Mucosa of stomach (tissue), 1 donor: ENCODE measurements around the gene PLRG1.

Experiments used
- H3K27me3 ChIP-seq: one replicate; pipeline ENCODE4 v1.7.0; 2013; ENCODE audit warnings: mild to moderate bottlenecking, low read length; ENCODE audit not compliant: control insufficient read depth, insufficient read depth
- H3K36me3 ChIP-seq: one replicate; pipeline ENCODE4 v1.7.0; 2013; ENCODE audit warnings: low read length; ENCODE audit not compliant: control insufficient read depth, insufficient read depth
- H3K4me1 ChIP-seq: one replicate; pipeline ENCODE4 v1.7.0; 2013; ENCODE audit warnings: mild to moderate bottlenecking, low read length; ENCODE audit not compliant: control insufficient read depth, insufficient read depth
- H3K4me3 ChIP-seq: one replicate; pipeline ENCODE4 v1.7.0; 2013; ENCODE audit warnings: low read length
- H3K9ac ChIP-seq: one replicate; pipeline ENCODE4 v1.7.0; 2013; ENCODE audit warnings: mild to moderate bottlenecking, low read length, moderate library complexity
- H3K9me3 ChIP-seq: one replicate; pipeline ENCODE4 v1.7.0; 2013; ENCODE audit warnings: mild to moderate bottlenecking, low read length, moderate library complexity; ENCODE audit not compliant: control insufficient read depth
- donor health status: Pancreatic carcinoma.

Gene PLRG1

DNA sequence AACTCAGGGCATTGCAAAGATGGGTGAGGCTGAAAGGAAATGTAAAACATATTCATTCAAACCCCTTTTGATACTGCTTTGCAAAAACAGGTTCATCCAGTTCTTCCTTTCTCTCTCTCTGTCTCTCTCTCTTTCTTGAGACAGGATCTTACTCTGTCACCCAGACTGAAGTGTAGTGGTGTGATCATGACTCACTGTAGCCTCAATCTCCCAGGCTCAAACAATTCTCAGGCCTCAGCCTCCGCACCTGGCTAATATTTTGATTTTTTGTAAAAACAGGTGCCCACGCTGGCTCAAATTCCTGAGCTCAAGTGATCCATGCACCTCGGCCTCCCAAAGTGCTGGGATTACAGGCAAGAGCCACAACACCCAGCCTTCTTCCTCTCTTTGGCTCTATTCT lies 43.0 kb downstream of the PLRG1 start:
- Histone ChIP-seq H3K4me3 (no peak overlapping the region), H3K27me3 (no peaks in the 10 kb centered on the region), H3K9me3 (no peaks in the 10 kb centered on the region), H3K4me1 (no peaks in the 10 kb centered on the region), H3K36me3 (no peaks in the 10 kb centered on the region), H3K9ac (no peak overlapping the region)

DNA sequence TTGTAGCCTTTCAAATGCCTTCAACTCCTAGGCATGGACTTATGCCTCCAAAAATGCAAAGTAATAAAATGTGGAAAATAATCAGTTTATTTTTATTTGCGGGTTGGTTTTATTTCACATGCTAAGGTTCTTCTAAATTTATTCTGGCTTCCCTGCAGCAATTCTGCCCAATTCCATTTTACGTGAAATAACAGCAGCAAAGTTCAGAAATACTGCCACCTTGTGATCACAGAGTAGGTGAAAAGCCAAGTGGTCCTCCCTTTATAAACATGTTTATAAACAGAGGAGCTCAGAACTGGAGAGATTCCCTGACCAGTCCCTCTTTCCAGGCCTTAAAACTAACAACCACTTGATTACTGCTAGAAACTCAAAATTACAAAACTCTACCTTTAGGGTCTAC lies 43.9 kb downstream of the PLRG1 start:
- Histone ChIP-seq H3K27me3 (no peaks in the 10 kb centered on the region), H3K4me1 (no peaks in the 10 kb centered on the region), H3K9ac (no peak overlapping the region), H3K9me3 (no peaks in the 10 kb centered on the region), H3K4me3 (no peak overlapping the region), H3K36me3 (no peaks in the 10 kb centered on the region)

- no peak overlapping the region for H3K9ac ChIP-seq
Observed at GRCh38 chr4:154503598-154503997, 46.6 kb downstream of the PLRG1 start.

DNA sequence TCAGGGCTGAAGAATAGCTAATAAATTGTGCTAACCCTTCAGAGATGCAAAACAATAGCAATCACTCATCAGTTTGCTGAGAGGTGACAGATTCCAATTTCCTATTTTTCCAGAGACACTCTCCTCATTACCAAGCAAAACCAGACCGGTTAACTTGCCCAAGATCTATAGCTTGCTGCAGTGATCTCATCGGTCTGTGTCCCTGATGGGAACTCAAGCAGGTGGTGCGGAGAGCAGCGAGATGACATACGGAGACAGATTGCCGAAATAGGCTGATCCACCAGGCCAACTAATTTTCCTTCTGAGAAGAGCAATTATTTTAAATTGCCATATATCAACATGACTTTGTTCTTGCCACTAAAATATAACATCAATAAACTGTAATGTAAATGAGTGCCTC lies 48.1 kb downstream of the PLRG1 start:
- Histone ChIP-seq H3K4me1 (no peaks in the 10 kb centered on the region), H3K9ac (no peak overlapping the region), H3K9me3 (no peaks in the 10 kb centered on the region), H3K4me3 (no peak overlapping the region), H3K27me3 (no peaks in the 10 kb centered on the region), H3K36me3 (no peaks in the 10 kb centered on the region)

More at GRCh38 chr4:154503598-154503997, 46.6 kb downstream of the PLRG1 start:
- Histone ChIP-seq H3K27me3 (no peaks in the 10 kb centered on the region), H3K9me3 (no peaks in the 10 kb centered on the region), H3K4me3 (no peak overlapping the region), H3K36me3 (no peaks in the 10 kb centered on the region), H3K4me1 (no peaks in the 10 kb centered on the region)

GRCh38 chr4:154497889-154498288 lies 52.3 kb downstream of the PLRG1 start:
- peaks cover 2% of the 10 kb centered on the region for H3K27me3 ChIP-seq
- H3K4me1 ChIP-seq, result no peaks in the 10 kb centered on the region
- H3K9me3 ChIP-seq, result no peaks in the 10 kb centered on the region
- no peak overlapping the region for H3K9ac ChIP-seq
- H3K36me3 ChIP-seq, result no peaks in the 10 kb centered on the region
- no peak overlapping the region for H3K4me3 ChIP-seq

- Histone ChIP-seq H3K36me3 (no peaks in the 10 kb centered on the region), H3K9ac (no peak overlapping the region), H3K27me3 (peaks cover 21% of the 10 kb centered on the region), H3K9me3 (no peaks in the 10 kb centered on the region), H3K4me3 (no peak overlapping the region), H3K4me1 (peaks cover 5% of the 10 kb centered on the region)
Observed at GRCh38 chr4:154495867-154496266, 54.3 kb downstream of the PLRG1 start.

DNA sequence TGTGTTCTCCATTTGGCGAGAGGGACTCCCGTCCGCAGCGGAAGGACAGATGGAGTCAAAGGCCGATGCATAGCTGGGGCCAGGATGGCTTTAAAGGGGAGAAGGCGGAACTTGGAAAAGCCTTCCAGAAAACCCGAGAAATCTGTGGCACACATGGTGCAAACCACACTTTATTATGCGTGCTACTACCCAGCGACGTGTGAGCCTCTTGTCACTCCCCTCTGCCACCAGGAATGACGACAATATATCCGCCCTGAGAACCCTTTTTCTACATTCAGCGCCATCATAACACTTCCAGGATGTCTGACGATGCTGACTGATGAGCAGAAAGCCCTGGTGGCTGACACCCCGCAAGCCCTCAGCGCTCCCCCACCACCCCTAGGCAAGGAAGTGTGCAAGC lies 57.9 kb downstream of the PLRG1 start:
- H3K27me3 ChIP-seq, result peaks cover 42% of the 10 kb centered on the region
- H3K4me3 ChIP-seq, result no peak overlapping the region
- no peaks in the 10 kb centered on the region for H3K36me3 ChIP-seq
- H3K9me3 ChIP-seq, result no peaks in the 10 kb centered on the region
- H3K9ac ChIP-seq, result no peak overlapping the region
- peaks cover 5% of the 10 kb centered on the region for H3K4me1 ChIP-seq

GRCh38 chr4:154491341-154492271 lies 58.6 kb downstream of the PLRG1 start, which contains the start of gene DCHS2:
TSS of gene DCHS2 (minus strand) at chr4:154491799. CDS start at chr4:154491355, 444 bp downstream.
- no peak within 1 kb of the TSS for H3K4me3 ChIP-seq
- no peaks in the 10 kb centered on the region for H3K36me3 ChIP-seq
- peaks cover 5% of the 10 kb centered on the region for H3K4me1 ChIP-seq
- peaks cover 42% of the 10 kb centered on the region for H3K27me3 ChIP-seq
- no peaks in the 10 kb centered on the region for H3K9me3 ChIP-seq
- peak within 1 kb of the TSS; percentile 26 for H3K9ac ChIP-seq

DNA sequence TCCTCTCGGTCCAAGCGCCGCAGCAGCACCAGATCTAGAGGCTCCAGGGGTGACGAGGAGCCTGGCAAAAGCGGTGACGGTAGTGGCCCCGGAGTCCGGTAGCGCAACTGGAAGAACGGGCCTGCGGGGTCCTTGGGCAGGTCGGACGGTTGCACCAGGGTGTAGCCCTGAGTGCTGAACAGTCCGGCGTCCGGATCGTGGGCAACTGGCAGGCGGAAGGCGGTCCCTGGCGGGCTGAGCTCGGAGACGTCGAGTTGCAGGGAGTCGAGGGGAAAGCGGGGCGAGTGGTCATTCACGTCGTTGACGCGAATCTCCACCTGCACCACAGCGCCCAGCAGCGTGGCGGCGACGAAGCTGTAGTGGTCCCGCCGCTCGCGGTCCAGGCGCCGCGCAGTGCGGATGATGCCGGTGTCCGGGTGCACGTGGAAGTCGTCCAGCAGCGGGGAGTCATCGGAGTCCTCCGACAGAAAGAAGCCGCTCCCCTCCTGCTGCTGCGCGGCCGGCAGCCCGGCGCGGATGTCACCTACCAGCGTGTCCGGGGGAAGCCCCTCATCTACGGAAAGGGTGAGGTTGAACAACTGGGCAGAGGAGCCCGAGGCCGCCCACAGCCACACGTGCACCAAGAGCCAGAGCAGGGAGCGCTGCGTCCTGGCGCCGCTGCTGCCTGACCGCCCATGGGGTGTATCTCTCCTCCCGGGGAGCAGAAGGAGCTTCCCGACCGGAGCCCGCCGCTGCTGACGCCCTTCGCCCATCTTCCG lies 59.4 kb downstream of the PLRG1 start:
- peaks cover 5% of the 10 kb centered on the region for H3K4me1 ChIP-seq
- peaks cover 42% of the 10 kb centered on the region for H3K27me3 ChIP-seq
- H3K9ac ChIP-seq, result peak overlapping the region; percentile 26
- H3K9me3 ChIP-seq, result no peaks in the 10 kb centered on the region
- H3K36me3 ChIP-seq, result no peaks in the 10 kb centered on the region
- H3K4me3 ChIP-seq, result no peak overlapping the region

GRCh38 chr4:154490234-154490582 lies 60.0 kb downstream of the PLRG1 start:
- Histone ChIP-seq H3K36me3 (no peaks in the 10 kb centered on the region), H3K27me3 (peaks cover 42% of the 10 kb centered on the region), H3K4me3 (no peak overlapping the region)

DNA sequence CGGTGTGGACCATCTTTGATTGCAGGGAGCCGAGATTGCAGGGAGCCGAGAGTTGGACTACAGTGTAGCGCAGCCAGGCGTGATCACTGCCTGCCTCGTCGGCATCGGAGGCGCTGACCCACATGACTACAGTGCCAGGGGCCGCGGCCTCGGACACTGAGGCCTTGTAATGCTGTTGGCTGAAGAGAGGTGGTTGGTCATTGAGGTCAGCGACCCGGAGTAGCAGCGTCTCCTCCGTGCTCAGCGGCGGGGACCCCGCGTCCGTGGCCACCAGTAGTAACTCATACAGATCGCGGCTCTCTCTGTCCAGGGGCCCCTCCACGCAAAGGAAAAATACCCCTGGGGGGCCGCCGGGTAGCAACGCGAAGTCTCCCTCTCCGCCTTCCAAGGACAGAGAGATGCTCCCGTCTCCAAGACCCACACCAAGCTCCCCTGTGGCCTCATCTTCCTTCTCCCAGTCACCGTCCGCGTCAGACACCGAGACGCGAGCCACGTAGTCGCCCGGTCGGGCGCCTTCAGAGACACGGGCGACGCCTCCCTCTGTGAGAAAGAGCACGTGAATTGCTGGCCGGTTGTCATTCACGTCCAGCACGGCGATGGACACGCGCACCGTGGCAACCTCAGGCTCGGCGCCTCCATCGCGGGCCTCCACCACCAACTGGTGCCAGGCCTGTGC lies 60.5 kb downstream of the PLRG1 start:
- H3K36me3 ChIP-seq, result no peaks in the 10 kb centered on the region
- H3K4me3 ChIP-seq, result no peak overlapping the region
- H3K9ac ChIP-seq, result no peak overlapping the region
- peaks cover 5% of the 10 kb centered on the region for H3K4me1 ChIP-seq
- H3K27me3 ChIP-seq, result peaks cover 42% of the 10 kb centered on the region
- no peaks in the 10 kb centered on the region for H3K9me3 ChIP-seq

More at GRCh38 chr4:154490234-154490582, 60.0 kb downstream of the PLRG1 start:
- Histone ChIP-seq H3K4me1 (peaks cover 5% of the 10 kb centered on the region), H3K9me3 (no peaks in the 10 kb centered on the region), H3K9ac (no peak overlapping the region)

- no peaks in the 10 kb centered on the region for H3K9me3 ChIP-seq
- peaks cover 33% of the 10 kb centered on the region for H3K27me3 ChIP-seq
- no peaks in the 10 kb centered on the region for H3K36me3 ChIP-seq
- H3K4me3 ChIP-seq, result no peak overlapping the region
- no peak overlapping the region for H3K9ac ChIP-seq
- H3K4me1 ChIP-seq, result peaks cover 3% of the 10 kb centered on the region
Observed at GRCh38 chr4:154487145-154487544, 63.1 kb downstream of the PLRG1 start.
